ENCODE results near the gene DCLK3.

The DCLK3 gene

DNA sequence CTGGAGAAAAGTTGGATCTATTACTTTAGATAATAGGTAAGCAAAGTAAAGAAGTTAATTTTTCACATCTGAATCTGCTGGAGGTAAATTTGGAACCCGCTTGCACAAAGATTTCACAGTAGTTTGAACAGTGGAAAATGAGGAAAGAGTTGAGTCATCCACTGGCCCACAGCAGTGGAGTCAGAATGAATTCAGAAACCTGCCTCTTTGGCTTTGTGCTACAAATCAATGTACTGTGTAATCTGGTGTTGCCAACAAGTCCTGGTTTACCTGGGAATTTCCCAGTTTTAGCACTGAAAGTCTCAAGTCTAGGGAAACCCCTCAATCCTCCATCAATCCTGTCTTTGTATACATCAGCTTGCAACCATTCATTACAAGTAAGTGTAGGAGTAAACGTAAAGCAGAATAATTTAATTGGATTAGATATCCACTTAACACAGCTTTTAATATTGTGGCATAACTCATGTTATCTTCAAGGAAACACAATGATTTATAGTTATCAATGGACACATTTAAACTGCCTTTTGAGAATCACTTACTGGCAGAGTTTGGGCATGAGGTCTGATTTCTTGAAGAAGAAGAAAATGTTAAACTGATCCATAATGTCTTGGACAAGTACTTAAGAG is 100.6 kb downstream of the DCLK3 start:
- TF ChIP-seq, protein P1, sequence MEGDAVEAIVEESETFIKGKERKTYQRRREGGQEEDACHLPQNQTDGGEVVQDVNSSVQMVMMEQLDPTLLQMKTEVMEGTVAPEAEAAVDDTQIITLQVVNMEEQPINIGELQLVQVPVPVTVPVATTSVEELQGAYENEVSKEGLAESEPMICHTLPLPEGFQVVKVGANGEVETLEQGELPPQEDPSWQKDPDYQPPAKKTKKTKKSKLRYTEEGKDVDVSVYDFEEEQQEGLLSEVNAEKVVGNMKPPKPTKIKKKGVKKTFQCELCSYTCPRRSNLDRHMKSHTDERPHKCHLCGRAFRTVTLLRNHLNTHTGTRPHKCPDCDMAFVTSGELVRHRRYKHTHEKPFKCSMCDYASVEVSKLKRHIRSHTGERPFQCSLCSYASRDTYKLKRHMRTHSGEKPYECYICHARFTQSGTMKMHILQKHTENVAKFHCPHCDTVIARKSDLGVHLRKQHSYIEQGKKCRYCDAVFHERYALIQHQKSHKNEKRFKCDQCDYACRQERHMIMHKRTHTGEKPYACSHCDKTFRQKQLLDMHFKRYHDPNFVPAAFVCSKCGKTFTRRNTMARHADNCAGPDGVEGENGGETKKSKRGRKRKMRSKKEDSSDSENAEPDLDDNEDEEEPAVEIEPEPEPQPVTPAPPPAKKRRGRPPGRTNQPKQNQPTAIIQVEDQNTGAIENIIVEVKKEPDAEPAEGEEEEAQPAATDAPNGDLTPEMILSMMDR (conservative IDR thresholded peaks at IDR 0.05; ENCODE audit: low read depth, low read length): no peak
- no peak for DNase-seq (ENCODE audit: low read depth)
- no peak overlapping the region for H3K4me3 ChIP-seq (ENCODE audit: low read length)

DNA sequence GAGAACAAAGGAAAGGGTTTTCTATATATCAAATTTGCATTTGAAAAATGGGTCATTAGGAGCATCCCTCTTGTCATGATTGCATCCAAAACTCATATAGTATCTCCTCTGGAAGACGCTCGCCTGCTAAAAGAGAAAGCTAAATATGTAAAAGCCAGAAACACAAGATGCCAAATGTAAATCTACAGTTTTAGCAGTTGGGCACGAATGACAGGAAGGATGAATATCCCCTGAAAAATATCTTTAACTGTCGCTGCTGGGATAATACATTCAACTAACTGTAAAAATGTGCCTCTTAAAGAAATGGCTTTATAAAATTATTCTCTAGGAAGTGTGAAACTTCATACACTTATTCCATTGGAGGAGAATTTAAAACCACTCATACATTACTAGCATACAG is 101.7 kb downstream of the DCLK3 start:
- H3K4me3 ChIP-seq (ENCODE audit: low read length): no peak overlapping the region
- no peak for DNase-seq (ENCODE audit: low read depth)
- TF ChIP-seq, protein P1 (conservative IDR thresholded peaks at IDR 0.05; ENCODE audit: low read depth, low read length): no peak
